GM23338 (cell line): ENCODE data around the gene LOC101059915.
"Not testable (repeated sequence)": the region's sequence is repeated elsewhere in the genome, so short reads cannot be mapped to it uniquely, and the experiment has no call there.

Experiments
- ATAC-seq: fragments of 200-7000 bp; cut with Tn5 transposase; 3 replicates; pipeline ENCODE4 v1.9.1; 2020
- DNase-seq: peaks from one replicate; pipeline ENCODE4 v3.0.0-alpha.2; 2015; ENCODE audit warnings: low spot score
- H2AFZ ChIP-seq: fragments of 200-600 bp; sonication (generic); 2 replicates; pipeline ENCODE4 v1.8.0; 2016; ENCODE audit warnings: antibody characterized with exemption, mild to moderate bottlenecking, moderate library complexity
- H3F3A ChIP-seq: fragments of 200-600 bp; sonication (generic); replicated peaks from 2 replicates; pipeline ENCODE4 v1.8.0; 2017; ENCODE audit warnings: antibody characterized with exemption, mixed run types, low read depth
- H3K27ac ChIP-seq: fragments of 200-600 bp; sonication (generic); 2 replicates; pipeline ENCODE4 v1.6.1; 2016; ENCODE audit warnings: low read depth
- H3K27me3 ChIP-seq: fragments of 200-600 bp; sonication (generic); 2 replicates; pipeline ENCODE4 v1.8.0; 2016; ENCODE audit warnings: mild to moderate bottlenecking, mixed run types, moderate library complexity; ENCODE audit not compliant: insufficient read depth
- H3K36me3 ChIP-seq: fragments of 200-600 bp; sonication (generic); 2 replicates; pipeline ENCODE4 v1.8.0; 2016; ENCODE audit warnings: mild to moderate bottlenecking; ENCODE audit not compliant: insufficient read depth
- H3K4me1 ChIP-seq: fragments of 200-600 bp; sonication (generic); 2 replicates; pipeline ENCODE4 v1.8.0; 2016; ENCODE audit warnings: mild to moderate bottlenecking, moderate library complexity; ENCODE audit not compliant: insufficient read depth
- H3K4me2 ChIP-seq: fragments of 200-600 bp; sonication (generic); 2 replicates; pipeline ENCODE4 v1.7.1; 2017; ENCODE audit warnings: mixed run types
- H3K4me3 ChIP-seq: fragments of 200-600 bp; sonication (generic); 2 replicates; pipeline ENCODE4 v1.6.1; 2016; ENCODE audit warnings: mixed run types
- H3K79me2 ChIP-seq: fragments of 200-600 bp; sonication (generic); replicated peaks from 2 replicates; pipeline ENCODE4 v1.8.0; 2017; ENCODE audit warnings: mild to moderate bottlenecking; ENCODE audit not compliant: insufficient read depth
- H3K9me2 ChIP-seq: fragments of 200-600 bp; sonication (generic); 2 replicates; pipeline ENCODE4 v1.8.0; 2017; ENCODE audit not compliant: insufficient read depth
- H4K20me1 ChIP-seq: fragments of 200-600 bp; sonication (generic); replicated peaks from 2 replicates; pipeline ENCODE4 v1.8.0; 2017; ENCODE audit warnings: mild to moderate bottlenecking; ENCODE audit not compliant: insufficient read depth
- H3K27ac Mint-ChIP-seq: 2 replicates; pipeline ENCODE4 v1.8.0; 2020; ENCODE audit warnings: inconsistent platforms, mild to moderate bottlenecking, moderate library complexity, mixed read lengths
- H3K27me3 Mint-ChIP-seq: 3 replicates; pipeline ENCODE4 v1.8.0; 2022; ENCODE audit warnings: low read depth, mild to moderate bottlenecking, moderate library complexity, mixed read lengths, inconsistent platforms; ENCODE audit not compliant: insufficient read depth, poor library complexity
- H3K36me3 Mint-ChIP-seq: 3 replicates; pipeline ENCODE4 v1.8.0; 2021; ENCODE audit warnings: low read depth, mild to moderate bottlenecking, inconsistent platforms, moderate library complexity, mixed read lengths
- H3K4me1 Mint-ChIP-seq: 3 replicates; pipeline ENCODE4 v1.8.0; 2020; ENCODE audit warnings: mild to moderate bottlenecking, inconsistent platforms, mixed read lengths
- H3K4me3 Mint-ChIP-seq: 3 replicates; pipeline ENCODE4 v1.8.0; 2021; ENCODE audit warnings: moderate library complexity, mild to moderate bottlenecking, inconsistent platforms, mixed read lengths
- H3K9me3 Mint-ChIP-seq: 3 replicates; pipeline ENCODE4 v1.8.0; 2020; ENCODE audit warnings: moderate library complexity, mild to moderate bottlenecking, inconsistent platforms, mixed read lengths
- JUNB ChIP-seq: IDR thresholded peaks from one replicate; pipeline ENCODE4 v1.6.1; 2016; ENCODE audit warnings: antibody characterized with exemption; ENCODE audit not compliant: unreplicated experiment
- STAT1 ChIP-seq: IDR thresholded peaks from one replicate; pipeline ENCODE4 v1.6.1; 2016; ENCODE audit warnings: antibody characterized with exemption; ENCODE audit not compliant: unreplicated experiment
- TF ChIP-seq, protein P1 (sequence below): IDR thresholded peaks from one replicate; pipeline ENCODE4 v1.6.1; 2018; ENCODE audit warnings: antibody characterized with exemption; ENCODE audit not compliant: unreplicated experiment
- TF ChIP-seq, protein P2 (sequence below), 2 experiments: fragments of 200-600 bp in 1 of 2; sonication (generic) in 1 of 2; conservative IDR thresholded peaks; 2 replicates each; pipeline versions ENCODE4 v1.5.1 to v1.6.1; 2016 to 2017; ENCODE audit warnings: antibody characterized with exemption in 2 of 2, low read depth in 2 of 2, mild to moderate bottlenecking in 2 of 2, moderate library complexity in 1 of 2

LOC101059915 gene

DNA sequence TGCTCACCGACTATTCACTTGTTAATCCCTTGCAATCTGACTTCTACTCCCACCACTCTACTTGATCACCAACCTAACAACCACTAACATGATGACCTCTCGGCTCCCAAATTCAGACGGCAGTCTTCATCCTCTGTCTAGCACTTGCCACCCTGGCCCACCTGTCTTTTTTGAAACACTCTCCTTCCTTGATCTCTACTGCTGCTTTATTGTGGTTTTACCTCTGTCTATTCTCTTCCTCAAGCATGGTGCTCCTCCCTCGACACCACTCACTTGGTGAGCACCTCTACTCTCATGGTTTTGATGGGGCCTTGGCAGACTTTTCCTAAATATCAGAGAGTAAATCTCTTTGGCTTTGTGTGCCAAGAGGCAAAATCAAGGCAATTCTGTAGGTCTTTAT lies 27.3 kb upstream of the LOC101059915 start:
- H3K4me3 Mint-ChIP-seq: no peak overlapping the region
- no peaks in the 10 kb centered on the region for H3F3A ChIP-seq
- H3K4me2 ChIP-seq: no peak overlapping the region
- DNase-seq (no peak), ATAC-seq (no peak)
- no peaks in the 10 kb centered on the region for H3K36me3 ChIP-seq
- H3K36me3 Mint-ChIP-seq: no peaks in the 10 kb centered on the region
- no peak overlapping the region for H2AFZ ChIP-seq
- H3K9me2 ChIP-seq: no peaks in the 10 kb centered on the region
- no peaks in the 10 kb centered on the region for H3K4me1 ChIP-seq
- no peaks in the 10 kb centered on the region for H3K4me1 Mint-ChIP-seq
- no peaks in the 10 kb centered on the region for H3K27me3 Mint-ChIP-seq
- no peaks in the 10 kb centered on the region for H4K20me1 ChIP-seq
- no peak overlapping the region for H3K27ac ChIP-seq
- peaks cover 4% of the 10 kb centered on the region; the same call in 2 of the 3 replicates for H3K9me3 Mint-ChIP-seq
- H3K27ac Mint-ChIP-seq: no peak overlapping the region
- no peak for TF ChIP-seq STAT1
- TF ChIP-seq JUNB: no peak
- no peak overlapping the region for H3K4me3 ChIP-seq
- H3K27me3 ChIP-seq: no peaks in the 10 kb centered on the region
- no peaks in the 10 kb centered on the region for H3K79me2 ChIP-seq

DNA sequence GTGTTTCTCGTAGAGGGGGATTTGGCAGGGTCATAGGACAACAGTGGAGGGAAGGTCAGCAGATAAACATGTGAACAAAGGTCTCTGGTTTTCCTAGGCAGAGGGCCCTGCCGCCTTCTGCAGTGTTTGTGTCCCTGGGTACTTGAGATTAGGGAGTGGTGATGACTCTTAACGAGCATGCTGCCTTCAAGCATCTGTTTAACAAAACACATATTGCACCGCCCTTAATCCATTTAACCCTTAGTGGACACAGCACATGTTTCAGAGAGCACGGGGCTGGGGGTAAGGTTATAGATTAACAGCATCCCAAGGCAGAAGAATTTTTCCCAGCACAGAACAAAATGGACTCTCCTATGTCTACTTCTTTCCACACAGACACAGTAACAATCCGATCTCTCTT lies 22.9 kb upstream of the LOC101059915 start:
- H3K27ac Mint-ChIP-seq, H3K4me2 ChIP-seq, H3K36me3 ChIP-seq, H3K4me1 Mint-ChIP-seq, H3K4me3 Mint-ChIP-seq, H3K27me3 ChIP-seq, H2AFZ ChIP-seq, H3F3A ChIP-seq, H3K27ac ChIP-seq, H3K36me3 Mint-ChIP-seq, DNase-seq, H4K20me1 ChIP-seq, H3K79me2 ChIP-seq, H3K4me1 ChIP-seq, H3K4me3 ChIP-seq, H3K9me2 ChIP-seq, ATAC-seq, H3K27me3 Mint-ChIP-seq: not testable (repeated sequence)
- H3K9me3 Mint-ChIP-seq: peaks cover 12% of the 10 kb centered on the region; the same call in 2 of the 3 replicates

DNA sequence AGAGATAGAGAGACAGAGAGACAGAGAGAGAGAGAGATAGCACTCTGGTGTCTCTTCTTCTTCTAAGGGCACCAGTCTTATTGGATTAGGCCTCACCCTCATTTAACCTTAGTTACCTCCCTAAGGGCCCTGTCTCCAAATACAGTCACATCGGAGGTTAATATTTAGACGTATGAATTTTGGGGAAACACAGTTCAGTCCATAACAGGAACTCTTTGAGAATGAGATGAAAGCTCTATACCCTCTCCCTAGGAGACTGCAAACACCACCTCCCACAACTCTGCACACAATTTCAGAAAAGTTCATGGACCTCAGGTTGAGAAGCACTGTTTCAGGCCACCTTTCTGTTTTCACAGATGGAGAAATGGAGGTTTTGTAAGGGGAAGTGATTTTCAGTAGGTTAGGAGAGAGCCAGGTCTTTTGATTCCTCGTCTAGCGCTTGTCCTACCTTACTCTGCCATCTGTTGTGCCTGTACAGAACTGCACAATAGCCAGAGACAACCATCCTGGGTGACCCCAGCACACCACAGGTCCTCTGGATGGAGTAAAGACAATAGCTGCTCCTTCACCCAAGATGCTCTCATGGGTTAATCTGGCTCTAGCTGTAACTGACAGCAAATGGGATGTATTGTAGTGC lies 16.9 kb upstream of the LOC101059915 start:
- no peak overlapping the region for H3K4me2 ChIP-seq
- Mint-ChIP-seq H3K4me1 (no peaks in the 10 kb centered on the region), H3K27me3 (peaks cover 2% of the 10 kb centered on the region), H3K4me3 (no peak overlapping the region), H3K36me3 (no peaks in the 10 kb centered on the region; the same call in 2 of the 3 replicates), H3K9me3 (peaks cover 8% of the 10 kb centered on the region; the same call in 2 of the 3 replicates), H3K27ac (no peak overlapping the region)
- no peaks in the 10 kb centered on the region for H4K20me1 ChIP-seq
- H2AFZ ChIP-seq: no peak overlapping the region
- H3K27me3 ChIP-seq: no peaks in the 10 kb centered on the region
- H3K27ac ChIP-seq: no peak overlapping the region
- H3K4me1 ChIP-seq: no peaks in the 10 kb centered on the region
- H3K79me2 ChIP-seq: no peaks in the 10 kb centered on the region
- no peaks in the 10 kb centered on the region for H3K36me3 ChIP-seq
- DNase-seq: no peak
- no peaks in the 10 kb centered on the region for H3F3A ChIP-seq
- no peak for ATAC-seq
- H3K4me3 ChIP-seq: no peak overlapping the region
- H3K9me2 ChIP-seq: no peaks in the 10 kb centered on the region
- TF ChIP-seq, protein P1, sequence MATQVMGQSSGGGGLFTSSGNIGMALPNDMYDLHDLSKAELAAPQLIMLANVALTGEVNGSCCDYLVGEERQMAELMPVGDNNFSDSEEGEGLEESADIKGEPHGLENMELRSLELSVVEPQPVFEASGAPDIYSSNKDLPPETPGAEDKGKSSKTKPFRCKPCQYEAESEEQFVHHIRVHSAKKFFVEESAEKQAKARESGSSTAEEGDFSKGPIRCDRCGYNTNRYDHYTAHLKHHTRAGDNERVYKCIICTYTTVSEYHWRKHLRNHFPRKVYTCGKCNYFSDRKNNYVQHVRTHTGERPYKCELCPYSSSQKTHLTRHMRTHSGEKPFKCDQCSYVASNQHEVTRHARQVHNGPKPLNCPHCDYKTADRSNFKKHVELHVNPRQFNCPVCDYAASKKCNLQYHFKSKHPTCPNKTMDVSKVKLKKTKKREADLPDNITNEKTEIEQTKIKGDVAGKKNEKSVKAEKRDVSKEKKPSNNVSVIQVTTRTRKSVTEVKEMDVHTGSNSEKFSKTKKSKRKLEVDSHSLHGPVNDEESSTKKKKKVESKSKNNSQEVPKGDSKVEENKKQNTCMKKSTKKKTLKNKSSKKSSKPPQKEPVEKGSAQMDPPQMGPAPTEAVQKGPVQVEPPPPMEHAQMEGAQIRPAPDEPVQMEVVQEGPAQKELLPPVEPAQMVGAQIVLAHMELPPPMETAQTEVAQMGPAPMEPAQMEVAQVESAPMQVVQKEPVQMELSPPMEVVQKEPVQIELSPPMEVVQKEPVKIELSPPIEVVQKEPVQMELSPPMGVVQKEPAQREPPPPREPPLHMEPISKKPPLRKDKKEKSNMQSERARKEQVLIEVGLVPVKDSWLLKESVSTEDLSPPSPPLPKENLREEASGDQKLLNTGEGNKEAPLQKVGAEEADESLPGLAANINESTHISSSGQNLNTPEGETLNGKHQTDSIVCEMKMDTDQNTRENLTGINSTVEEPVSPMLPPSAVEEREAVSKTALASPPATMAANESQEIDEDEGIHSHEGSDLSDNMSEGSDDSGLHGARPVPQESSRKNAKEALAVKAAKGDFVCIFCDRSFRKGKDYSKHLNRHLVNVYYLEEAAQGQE: no peak
- TF ChIP-seq, protein P2, sequence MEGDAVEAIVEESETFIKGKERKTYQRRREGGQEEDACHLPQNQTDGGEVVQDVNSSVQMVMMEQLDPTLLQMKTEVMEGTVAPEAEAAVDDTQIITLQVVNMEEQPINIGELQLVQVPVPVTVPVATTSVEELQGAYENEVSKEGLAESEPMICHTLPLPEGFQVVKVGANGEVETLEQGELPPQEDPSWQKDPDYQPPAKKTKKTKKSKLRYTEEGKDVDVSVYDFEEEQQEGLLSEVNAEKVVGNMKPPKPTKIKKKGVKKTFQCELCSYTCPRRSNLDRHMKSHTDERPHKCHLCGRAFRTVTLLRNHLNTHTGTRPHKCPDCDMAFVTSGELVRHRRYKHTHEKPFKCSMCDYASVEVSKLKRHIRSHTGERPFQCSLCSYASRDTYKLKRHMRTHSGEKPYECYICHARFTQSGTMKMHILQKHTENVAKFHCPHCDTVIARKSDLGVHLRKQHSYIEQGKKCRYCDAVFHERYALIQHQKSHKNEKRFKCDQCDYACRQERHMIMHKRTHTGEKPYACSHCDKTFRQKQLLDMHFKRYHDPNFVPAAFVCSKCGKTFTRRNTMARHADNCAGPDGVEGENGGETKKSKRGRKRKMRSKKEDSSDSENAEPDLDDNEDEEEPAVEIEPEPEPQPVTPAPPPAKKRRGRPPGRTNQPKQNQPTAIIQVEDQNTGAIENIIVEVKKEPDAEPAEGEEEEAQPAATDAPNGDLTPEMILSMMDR (conservative IDR thresholded peaks at IDR 0.05; ENCODE audit: low read depth in 2 of 2): peak in 1 of 2 experiments; percentile 38; a peak in 2 of 4 replicates
